Stimulated activated memory B cell treated with anti-CD40 and anti-IgM and Interleukin-4, amounts not matched to agents 10 μg/mL and 1 μg/mL and 100 μg/mL, for 72 hours (primary cell): Measurements from ENCODE around the gene APOL3.
"Not testable (repeated sequence)": the region's sequence is repeated elsewhere in the genome, so short reads cannot be mapped to it uniquely, and the experiment has no call there.

ENCODE experiments used
- ATAC-seq: fragments of 150-1000 bp; cut with Tn5 transposase; 2 replicates; pipeline ENCODE4 v1.10.0; 2021
- H3K27ac Mint-ChIP-seq: one replicate; pipeline ENCODE4 v1.8.0; 2022; ENCODE audit warnings: mild to moderate bottlenecking, mixed read lengths
- H3K27me3 Mint-ChIP-seq: one replicate; pipeline ENCODE4 v1.8.0; 2022; ENCODE audit warnings: mixed read lengths
- H3K36me3 Mint-ChIP-seq: one replicate; pipeline ENCODE4 v1.8.0; 2022; ENCODE audit warnings: mixed read lengths
- H3K4me1 Mint-ChIP-seq: one replicate; pipeline ENCODE4 v1.8.0; 2022; ENCODE audit warnings: mixed read lengths
- H3K4me3 Mint-ChIP-seq: one replicate; pipeline ENCODE4 v1.8.0; 2022; ENCODE audit warnings: mild to moderate bottlenecking, moderate library complexity, mixed read lengths
- H3K9me3 Mint-ChIP-seq: one replicate; pipeline ENCODE4 v1.8.0; 2022; ENCODE audit warnings: mixed read lengths

APOL3 gene, protein sequence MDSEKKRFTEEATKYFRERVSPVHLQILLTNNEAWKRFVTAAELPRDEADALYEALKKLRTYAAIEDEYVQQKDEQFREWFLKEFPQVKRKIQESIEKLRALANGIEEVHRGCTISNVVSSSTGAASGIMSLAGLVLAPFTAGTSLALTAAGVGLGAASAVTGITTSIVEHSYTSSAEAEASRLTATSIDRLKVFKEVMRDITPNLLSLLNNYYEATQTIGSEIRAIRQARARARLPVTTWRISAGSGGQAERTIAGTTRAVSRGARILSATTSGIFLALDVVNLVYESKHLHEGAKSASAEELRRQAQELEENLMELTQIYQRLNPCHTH

GRCh38 chr22:36160499-36160942 lies at the start of gene APOL3:
Gene APOL3, minus strand, starts transcription at chr22:36160755. Its CDS starts 11,700 bp downstream, at chr22:36149055.
- H3K27ac Mint-ChIP-seq, result peak within 1 kb of the TSS; percentile 99
- peaks cover 95% of the 10 kb centered on the region for H3K4me1 Mint-ChIP-seq
- peak; percentile 53 for ATAC-seq
- peaks cover 4% of the 10 kb centered on the region for H3K9me3 Mint-ChIP-seq
- peak within 1 kb of the TSS; percentile 87 for H3K4me3 Mint-ChIP-seq
- H3K36me3 Mint-ChIP-seq, result peaks cover under 1% of the 10 kb centered on the region
- no peaks in the 10 kb centered on the region for H3K27me3 Mint-ChIP-seq

- no peak for ATAC-seq
- Mint-ChIP-seq H3K27me3 (peaks cover 35% of the 10 kb centered on the region), H3K9me3 (peaks cover 4% of the 10 kb centered on the region), H3K27ac (no peak overlapping the region), H3K4me1 (peaks cover 24% of the 10 kb centered on the region), H3K36me3 (peaks cover 6% of the 10 kb centered on the region), H3K4me3 (no peak overlapping the region)
Measured at GRCh38 chr22:36210224-36210623, 49.7 kb upstream of the APOL3 start.

- H3K9me3 Mint-ChIP-seq, H3K36me3 Mint-ChIP-seq, H3K4me3 Mint-ChIP-seq, H3K27ac Mint-ChIP-seq, ATAC-seq: not testable (repeated sequence)
- peaks cover 36% of the 10 kb centered on the region for H3K27me3 Mint-ChIP-seq
- peaks cover 24% of the 10 kb centered on the region for H3K4me1 Mint-ChIP-seq
Measured at GRCh38 chr22:36209488-36209908, 48.9 kb upstream of the APOL3 start.

DNA sequence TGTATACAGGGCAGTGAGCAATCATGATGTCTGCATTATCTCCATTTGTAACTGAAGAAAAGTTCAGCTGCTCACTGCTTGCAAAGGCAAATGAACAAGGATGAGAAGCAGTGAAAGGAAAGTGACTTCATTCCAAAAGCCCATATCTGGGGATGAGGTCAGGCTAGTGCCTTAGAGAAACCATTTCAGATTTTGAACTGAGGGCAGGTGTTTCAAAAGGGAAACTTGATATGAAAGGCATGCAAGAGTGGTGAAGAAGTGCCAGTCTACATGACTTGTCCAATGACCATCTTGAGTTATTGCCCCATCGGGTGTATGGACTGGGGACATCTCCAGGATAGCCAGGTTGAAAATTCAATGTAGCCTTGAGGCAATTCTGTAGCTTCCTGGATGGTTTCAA lies 48.4 kb upstream of the APOL3 start:
- Mint-ChIP-seq H3K27me3 (peaks cover 39% of the 10 kb centered on the region), H3K36me3 (peaks cover 6% of the 10 kb centered on the region), H3K9me3 (peaks cover 4% of the 10 kb centered on the region), H3K27ac (no peak overlapping the region), H3K4me1 (peaks cover 24% of the 10 kb centered on the region), H3K4me3 (no peak overlapping the region)
- no peak for ATAC-seq

GRCh38 chr22:36208162-36208765 lies 47.7 kb upstream of the APOL3 start:
- ATAC-seq, result no peak
- Mint-ChIP-seq H3K4me3 (no peak overlapping the region), H3K4me1 (peaks cover 20% of the 10 kb centered on the region)

DNA sequence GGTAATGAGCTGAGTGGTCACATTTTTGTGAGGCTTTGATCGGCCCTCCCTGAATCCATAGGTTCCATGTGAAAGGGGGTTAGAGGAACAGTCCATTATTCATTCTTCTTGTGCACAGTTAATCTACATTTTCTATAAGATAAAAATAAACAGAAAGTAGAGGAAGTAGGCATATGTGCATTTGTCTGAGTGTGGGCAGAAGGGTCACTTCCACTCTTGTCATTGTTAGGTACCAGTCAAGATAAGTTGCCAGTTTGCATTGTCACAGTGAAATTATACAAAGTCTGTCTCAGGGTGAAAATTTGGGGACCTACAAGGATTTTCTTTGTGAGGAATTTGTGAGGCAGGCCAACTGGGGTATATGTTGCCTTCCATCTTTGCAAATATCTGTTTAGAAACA lies 45.7 kb upstream of the APOL3 start:
- peaks cover 6% of the 10 kb centered on the region for H3K36me3 Mint-ChIP-seq
- peaks cover 29% of the 10 kb centered on the region for H3K27me3 Mint-ChIP-seq
- H3K4me1 Mint-ChIP-seq, result peaks cover 11% of the 10 kb centered on the region
- ATAC-seq, result no peak
- no peak overlapping the region for H3K4me3 Mint-ChIP-seq
- H3K27ac Mint-ChIP-seq, result peak overlapping the region; percentile 25
- H3K9me3 Mint-ChIP-seq, result peaks cover 4% of the 10 kb centered on the region

More at GRCh38 chr22:36208162-36208765, 47.7 kb upstream of the APOL3 start:
- peaks cover 33% of the 10 kb centered on the region for H3K27me3 Mint-ChIP-seq
- peaks cover 4% of the 10 kb centered on the region for H3K9me3 Mint-ChIP-seq
- peaks cover 6% of the 10 kb centered on the region for H3K36me3 Mint-ChIP-seq
- no peak overlapping the region for H3K27ac Mint-ChIP-seq

DNA sequence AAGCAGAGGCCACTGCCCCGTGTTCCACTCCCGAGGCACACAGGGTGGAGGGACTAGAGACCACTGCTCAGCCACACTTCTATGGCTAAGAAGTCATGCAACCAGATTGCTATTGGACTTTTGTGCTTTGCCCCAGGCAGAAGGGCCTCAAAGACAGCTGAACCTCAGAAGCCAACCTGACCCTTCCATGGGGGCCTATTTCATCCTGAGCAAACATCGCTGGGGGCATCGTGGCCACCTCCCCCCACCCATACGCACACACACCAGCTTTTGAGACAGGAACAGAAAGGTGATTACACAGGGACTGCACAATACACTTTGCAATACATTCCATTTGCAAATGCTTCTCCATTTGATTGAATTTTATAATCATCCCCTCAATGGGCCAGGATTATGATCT lies 45.0 kb upstream of the APOL3 start:
- not testable (repeated sequence) for H3K4me3 Mint-ChIP-seq, ATAC-seq
- H3K27ac Mint-ChIP-seq, result peak overlapping the region; percentile 25

GRCh38 chr22:36204632-36205015 lies 44.1 kb upstream of the APOL3 start:
- Mint-ChIP-seq H3K27me3 (peaks cover 39% of the 10 kb centered on the region), H3K27ac (no peak overlapping the region), H3K9me3 (peaks cover 4% of the 10 kb centered on the region), H3K4me3 (no peak overlapping the region), H3K4me1 (peaks cover 11% of the 10 kb centered on the region), H3K36me3 (peaks cover 6% of the 10 kb centered on the region)
- no peak for ATAC-seq

More for the DNA sequence above, 45.0 kb upstream of the APOL3 start:
- H3K36me3 Mint-ChIP-seq, H3K9me3 Mint-ChIP-seq: not testable (repeated sequence)
- H3K4me1 Mint-ChIP-seq, result peaks cover 11% of the 10 kb centered on the region
- peaks cover 30% of the 10 kb centered on the region for H3K27me3 Mint-ChIP-seq

DNA sequence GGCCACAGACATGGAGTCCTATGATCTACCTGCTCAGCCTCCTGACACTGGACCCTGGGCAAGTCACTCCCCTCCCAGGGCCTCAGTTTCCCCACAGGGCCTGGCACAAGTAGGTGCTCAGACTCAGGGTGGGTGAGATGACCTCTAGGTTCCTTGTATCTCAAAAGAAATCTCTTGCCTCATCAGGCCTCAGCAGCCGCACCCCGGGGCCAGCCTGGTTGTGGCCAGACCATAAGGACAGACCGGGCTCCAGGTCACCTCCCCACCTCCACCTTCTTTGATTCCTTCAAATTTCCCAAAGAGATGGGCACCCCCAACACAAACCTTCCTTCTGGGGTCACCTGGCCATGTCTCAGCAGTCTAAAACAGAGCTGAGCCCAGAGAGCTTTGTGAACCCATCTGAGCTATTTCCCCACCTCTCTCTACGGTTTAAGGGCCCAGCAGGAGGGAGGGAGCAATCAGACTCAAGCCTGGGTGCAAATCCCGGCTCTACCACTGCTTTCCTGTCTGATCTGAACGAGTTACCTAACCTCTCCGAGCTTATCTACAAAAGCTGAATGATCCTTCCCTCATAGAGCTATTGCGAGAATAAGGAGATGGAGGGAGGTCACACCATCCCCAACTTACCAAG lies 43.6 kb upstream of the APOL3 start:
- Mint-ChIP-seq H3K4me3 (no peak overlapping the region), H3K27me3 (peaks cover 42% of the 10 kb centered on the region), H3K27ac (no peak overlapping the region), H3K4me1 (peaks cover 8% of the 10 kb centered on the region), H3K36me3 (peaks cover 2% of the 10 kb centered on the region), H3K9me3 (peaks cover 1% of the 10 kb centered on the region)
- no peak for ATAC-seq

DNA sequence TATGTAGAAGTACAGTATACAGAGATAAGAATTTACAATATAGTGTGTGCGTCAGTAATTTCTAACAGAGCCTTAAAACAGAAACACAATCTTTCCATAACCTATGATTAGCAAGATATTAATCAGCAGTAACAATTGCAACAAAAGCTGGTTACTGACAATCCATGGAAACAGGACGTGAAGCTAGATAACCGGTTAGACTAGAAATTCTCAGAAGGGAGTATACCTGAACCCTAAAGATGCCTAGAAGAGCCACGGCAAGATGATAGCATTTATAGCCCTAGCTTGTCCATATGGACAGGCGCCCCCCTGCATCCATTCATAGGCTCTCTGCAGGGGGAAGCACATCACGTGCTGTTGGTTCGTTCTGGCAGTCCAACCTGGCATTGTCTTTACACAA lies 42.9 kb upstream of the APOL3 start:
- H3K27me3 Mint-ChIP-seq, result peaks cover 49% of the 10 kb centered on the region
- ATAC-seq, H3K36me3 Mint-ChIP-seq, H3K9me3 Mint-ChIP-seq, H3K27ac Mint-ChIP-seq, H3K4me1 Mint-ChIP-seq, H3K4me3 Mint-ChIP-seq: not testable (repeated sequence)

DNA sequence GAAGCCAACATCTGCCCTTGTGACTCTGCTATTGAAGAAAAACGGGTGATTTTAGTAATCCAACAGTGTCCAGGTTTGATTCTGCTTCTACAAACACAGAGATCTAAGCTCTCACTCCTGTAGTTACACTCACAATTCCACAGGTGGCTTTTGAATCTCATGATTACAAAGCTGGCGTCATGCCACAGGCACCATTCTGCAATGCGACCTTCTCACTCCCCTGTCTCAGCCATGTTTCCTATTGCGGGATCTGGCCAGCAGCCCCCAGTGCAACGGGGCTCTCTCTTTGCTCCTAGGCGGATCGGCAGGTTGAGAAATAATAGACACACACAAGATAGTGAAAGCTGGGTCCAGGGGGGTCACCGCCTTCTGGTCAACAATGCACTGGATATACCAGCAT lies 42.4 kb upstream of the APOL3 start:
- Mint-ChIP-seq H3K4me1 (peaks cover 14% of the 10 kb centered on the region), H3K27me3 (peaks cover 54% of the 10 kb centered on the region)
- not testable (repeated sequence) for ATAC-seq, H3K36me3 Mint-ChIP-seq, H3K9me3 Mint-ChIP-seq, H3K4me3 Mint-ChIP-seq, H3K27ac Mint-ChIP-seq

GRCh38 chr22:36201630-36202319 lies 41.2 kb upstream of the APOL3 start, which contains the start of gene APOL4:
Gene APOL4, minus strand, starts transcription at chr22:36201809. Its CDS starts 75 bp downstream, at chr22:36201734.
- Mint-ChIP-seq H3K4me3 (no peak within 1 kb of the TSS), H3K9me3 (no peaks in the 10 kb centered on the region), H3K27me3 (peaks cover 64% of the 10 kb centered on the region), H3K36me3 (no peaks in the 10 kb centered on the region), H3K4me1 (peaks cover 24% of the 10 kb centered on the region), H3K27ac (no peak within 1 kb of the TSS)
- no peak for ATAC-seq

GRCh38 chr22:36201025-36201424 lies 40.5 kb upstream of the APOL3 start:
- not testable (repeated sequence) for H3K36me3 Mint-ChIP-seq, ATAC-seq, H3K27ac Mint-ChIP-seq, H3K9me3 Mint-ChIP-seq, H3K4me3 Mint-ChIP-seq
- peaks cover 64% of the 10 kb centered on the region for H3K27me3 Mint-ChIP-seq
- H3K4me1 Mint-ChIP-seq, result peaks cover 21% of the 10 kb centered on the region

DNA sequence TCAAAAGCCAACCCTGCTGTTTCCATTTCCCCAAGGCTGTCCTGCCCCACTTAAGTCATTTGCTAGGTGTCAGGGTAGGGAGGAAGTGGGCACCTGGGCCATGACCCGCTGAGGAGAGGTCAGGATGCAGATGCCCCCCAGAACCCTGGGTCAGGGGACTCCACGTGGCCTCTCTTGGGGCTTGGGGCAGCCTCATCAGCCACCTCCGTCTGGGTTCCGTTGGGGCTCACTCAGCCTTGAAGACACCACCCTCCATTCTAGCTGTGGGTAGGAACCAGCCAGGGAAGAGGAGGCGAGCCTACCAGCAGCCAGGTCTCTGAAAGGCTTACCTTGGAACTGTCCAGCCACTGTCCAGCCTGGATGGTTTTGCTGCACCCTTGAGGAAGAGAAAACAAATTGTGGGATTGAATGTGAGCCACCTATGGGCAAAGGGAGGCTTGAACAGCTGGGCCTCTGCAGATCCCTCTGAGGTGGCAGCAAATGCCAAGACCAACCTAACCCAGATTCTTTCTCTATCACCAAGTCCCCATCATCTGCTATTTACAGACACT lies 38.5 kb upstream of the APOL3 start:
- no peak overlapping the region for H3K4me3 Mint-ChIP-seq
- no peaks in the 10 kb centered on the region for H3K36me3 Mint-ChIP-seq

GRCh38 chr22:36198536-36198935 lies 38.0 kb upstream of the APOL3 start:
- Mint-ChIP-seq H3K4me3 (no peak overlapping the region), H3K9me3 (no peaks in the 10 kb centered on the region), H3K36me3 (no peaks in the 10 kb centered on the region), H3K27ac (no peak overlapping the region), H3K4me1 (peaks cover 18% of the 10 kb centered on the region), H3K27me3 (peaks cover 54% of the 10 kb centered on the region)
- no peak for ATAC-seq

More for the DNA sequence above, 38.5 kb upstream of the APOL3 start:
- no peak for ATAC-seq
- Mint-ChIP-seq H3K27ac (no peak overlapping the region), H3K4me1 (peaks cover 18% of the 10 kb centered on the region), H3K9me3 (no peaks in the 10 kb centered on the region), H3K27me3 (peaks cover 55% of the 10 kb centered on the region)
